H9 (cell line): ENCODE data around the gene DIS3L2. TPM values are rescaled to one million over a fixed set of nuclear protein-coding genes. Genes with fewer than 3 reads are reported as not detected.

Experiments
- DNase-seq: peaks from one replicate; pipeline ENCODE4 v3.0.0-alpha.2; 2017
- H2AFZ ChIP-seq: one replicate; pipeline ENCODE4 v1.6.1; 2013; ENCODE audit warnings: mild to moderate bottlenecking, low read length, control low read depth, moderate library complexity
- H2AK5ac ChIP-seq: 2 replicates; pipeline ENCODE4 v1.6.1; 2013; ENCODE audit warnings: low read length, control low read depth, mixed read lengths; ENCODE audit not compliant: insufficient read length
- H2BK120ac ChIP-seq: one replicate; pipeline ENCODE4 v1.6.1; 2013; ENCODE audit warnings: low read depth, mild to moderate bottlenecking, low read length, control low read depth, inconsistent platforms; ENCODE audit not compliant: poor library complexity, severe bottlenecking
- H2BK12ac ChIP-seq: 2 replicates; pipeline ENCODE4 v1.6.1; 2013; ENCODE audit warnings: low read length, control low read depth, mixed read lengths, low read depth; ENCODE audit not compliant: insufficient read length
- H2BK15ac ChIP-seq: 2 replicates; pipeline ENCODE4 v1.6.1; 2013; ENCODE audit warnings: low read depth, low read length, control low read depth
- H2BK20ac ChIP-seq: one replicate; pipeline ENCODE4 v1.6.1; 2013; ENCODE audit warnings: low read depth, mild to moderate bottlenecking, low read length, control low read depth, inconsistent platforms; ENCODE audit not compliant: poor library complexity, severe bottlenecking
- H2BK5ac ChIP-seq: 2 replicates; pipeline ENCODE4 v1.6.1; 2013; ENCODE audit warnings: low read length, control low read depth, mixed read lengths; ENCODE audit not compliant: insufficient read length
- H3K14ac ChIP-seq: 2 replicates; pipeline ENCODE4 v1.6.1; 2013; ENCODE audit warnings: low read length, control low read depth; ENCODE audit not compliant: insufficient read depth
- H3K18ac ChIP-seq: 2 replicates; pipeline ENCODE4 v1.6.1; 2013; ENCODE audit warnings: low read depth, mild to moderate bottlenecking, mixed read lengths, low read length, control low read depth; ENCODE audit not compliant: insufficient read length
- H3K23ac ChIP-seq: 2 replicates; pipeline ENCODE4 v1.6.1; 2013; ENCODE audit warnings: low read length, control low read depth, mixed read lengths, low read depth; ENCODE audit not compliant: insufficient read length
- H3K23me2 ChIP-seq: 2 replicates; pipeline ENCODE4 v1.6.1; 2013; ENCODE audit warnings: low read depth, mild to moderate bottlenecking, mixed read lengths, low read length, control low read depth; ENCODE audit not compliant: insufficient read length, poor library complexity, severe bottlenecking
- H3K27ac ChIP-seq: 2 replicates; pipeline ENCODE4 v1.5.1; 2013; ENCODE audit warnings: low read length, control low read depth, mixed read lengths, low read depth; ENCODE audit not compliant: insufficient read length
- H3K27me3 ChIP-seq: 2 replicates; pipeline ENCODE4 v1.6.1; 2013; ENCODE audit warnings: low read length, control low read depth, inconsistent platforms; ENCODE audit not compliant: insufficient read depth
- H3K4ac ChIP-seq: 2 replicates; pipeline ENCODE4 v1.6.1; 2013; ENCODE audit warnings: low read depth, mild to moderate bottlenecking, control low read depth, inconsistent platforms, low read length, moderate library complexity
- H3K4me1 ChIP-seq: 2 replicates; pipeline ENCODE4 v1.6.1; 2013; ENCODE audit warnings: low read length, control low read depth, inconsistent platforms; ENCODE audit not compliant: insufficient read depth
- H3K4me2 ChIP-seq: 2 replicates; pipeline ENCODE4 v1.6.1; 2013; ENCODE audit warnings: low read length, control low read depth, mixed read lengths; ENCODE audit not compliant: insufficient read length, insufficient read depth
- H3K56ac ChIP-seq: 2 replicates; pipeline ENCODE4 v1.6.1; 2013; ENCODE audit warnings: low read depth, mild to moderate bottlenecking, mixed read lengths, low read length, control low read depth; ENCODE audit not compliant: insufficient read length
- H3K79me1 ChIP-seq: 2 replicates; pipeline ENCODE4 v1.6.1; 2013; ENCODE audit warnings: low read depth, mild to moderate bottlenecking, moderate library complexity, low read length, control low read depth, inconsistent platforms; ENCODE audit not compliant: insufficient read depth, poor library complexity, severe bottlenecking
- H3K79me2 ChIP-seq: 2 replicates; pipeline ENCODE4 v1.6.1; 2013; ENCODE audit warnings: low read length, control low read depth, inconsistent platforms; ENCODE audit not compliant: insufficient read depth
- H3K9ac ChIP-seq: 2 replicates; pipeline ENCODE4 v1.6.1; 2013; ENCODE audit warnings: low read length, control low read depth, mixed read lengths; ENCODE audit not compliant: insufficient read length; ENCODE audit errors: extremely low read depth
- H3K9me3 ChIP-seq: one replicate; pipeline ENCODE4 v1.6.1; 2013; ENCODE audit warnings: low read depth, low read length, inconsistent platforms; ENCODE audit not compliant: control insufficient read depth
- H3T11ph ChIP-seq: one replicate; pipeline ENCODE4 v1.6.1; 2013; ENCODE audit warnings: mild to moderate bottlenecking, low read length, control low read depth, inconsistent platforms
- H4K20me1 ChIP-seq: one replicate; pipeline ENCODE4 v1.6.1; 2013; ENCODE audit not compliant: control insufficient read depth, insufficient read length, insufficient read depth
- H4K5ac ChIP-seq: 2 replicates; pipeline ENCODE4 v1.6.1; 2013; ENCODE audit warnings: low read depth, mild to moderate bottlenecking, mixed read lengths, low read length, control low read depth; ENCODE audit not compliant: insufficient read length
- H4K8ac ChIP-seq: replicated peaks from 2 replicates; pipeline ENCODE4 v1.6.1; 2013; ENCODE audit warnings: low read length, control low read depth, mixed read lengths, low read depth; ENCODE audit not compliant: insufficient read length
- H4K91ac ChIP-seq: 2 replicates; pipeline ENCODE4 v1.6.1; 2013; ENCODE audit warnings: low read depth, mild to moderate bottlenecking, moderate library complexity, mixed read lengths, low read length, control low read depth; ENCODE audit not compliant: insufficient read length
- H3K27ac Mint-ChIP-seq, 3 experiments: 2 replicates in 2 of 3; 3 replicates in 1 of 3; pipeline ENCODE4 v1.8.0; 2020 to 2021; ENCODE audit warnings: mixed read lengths in 3 of 3, mild to moderate bottlenecking in 1 of 3, moderate library complexity in 1 of 3
- H3K27me3 Mint-ChIP-seq: 2 replicates; pipeline ENCODE4 v1.8.0; 2021; ENCODE audit warnings: low read depth, mild to moderate bottlenecking, moderate library complexity, mixed read lengths
- H3K36me3 Mint-ChIP-seq, 3 experiments: 2 replicates in 2 of 3; 3 replicates in 1 of 3; pipeline ENCODE4 v1.8.0; 2020 to 2021; ENCODE audit warnings: low read depth in 3 of 3, mixed read lengths in 3 of 3; ENCODE audit not compliant: insufficient read depth in 1 of 3
- H3K4me1 Mint-ChIP-seq, 2 experiments: 2 replicates each; pipeline ENCODE4 v1.8.0; 2020; ENCODE audit warnings: mixed read lengths in 2 of 2
- H3K4me3 Mint-ChIP-seq, 2 experiments: 2 replicates in 1 of 2; 3 replicates in 1 of 2; pipeline ENCODE4 v1.8.0; 2020 to 2021; ENCODE audit warnings: mild to moderate bottlenecking in 2 of 2, mixed read lengths in 2 of 2, moderate library complexity in 1 of 2
- H3K9me3 Mint-ChIP-seq, 2 experiments: 2 replicates in 1 of 2; 3 replicates in 1 of 2; pipeline ENCODE4 v1.8.0; 2020; ENCODE audit warnings: mild to moderate bottlenecking in 2 of 2, mixed read lengths in 2 of 2, moderate library complexity in 1 of 2
- WGBS: extraction: QIAGEN DNeasy Blood & Tissue Kit; methylation state at CpG from one replicate; pipeline ENCODE4 v1.1.7; 2013; ENCODE audit warnings: missing lambda C conversion rate, low lambda C conversion rate, mixed read lengths; ENCODE audit not compliant: insufficient read length; ENCODE audit errors: extremely low coverage; 5-methylcytosine and 5-hydroxymethylcytosine counted together
- total RNA-seq: library from RNA; stranded (reverse); gene quantifications from 2 replicates; pipeline ENCODE4 v1.2.1, GENCODE V29; 2021
- TF ChIP-seq, protein P1 (sequence below): fragments of 200-600 bp; sonication (generic); conservative IDR thresholded peaks from 3 replicates; pipeline ENCODE4 v1.8.0; 2021; ENCODE audit warnings: antibody characterized with exemption, mild to moderate bottlenecking

The DIS3L2 gene
- total RNA-seq, 1 experiment from 2014 or later: 28.1 TPM

DNA sequence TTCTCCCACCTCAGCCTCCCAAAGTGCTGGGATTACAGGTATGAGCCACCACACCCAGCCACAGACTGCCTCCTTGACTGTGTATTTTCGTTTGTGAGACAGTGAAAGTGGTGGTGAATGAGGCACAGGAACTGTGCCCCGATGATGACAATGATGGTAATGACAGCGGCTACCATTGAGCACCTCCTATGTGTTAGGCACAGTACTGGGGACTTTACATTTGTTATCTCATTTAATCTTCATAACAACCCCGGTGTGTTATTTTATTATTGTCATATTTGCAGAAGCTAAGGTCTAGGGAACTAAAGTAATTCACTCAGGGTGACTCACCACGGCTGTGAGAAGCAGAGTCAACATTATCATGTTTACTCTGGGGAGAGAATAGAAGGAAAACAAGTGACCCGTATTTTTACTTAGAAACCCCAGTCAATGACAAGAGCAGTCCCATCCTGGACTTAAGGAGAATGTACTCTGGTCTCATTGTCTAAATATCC, 339.4 kb downstream of the DIS3L2 start:
- TF ChIP-seq, protein P1, sequence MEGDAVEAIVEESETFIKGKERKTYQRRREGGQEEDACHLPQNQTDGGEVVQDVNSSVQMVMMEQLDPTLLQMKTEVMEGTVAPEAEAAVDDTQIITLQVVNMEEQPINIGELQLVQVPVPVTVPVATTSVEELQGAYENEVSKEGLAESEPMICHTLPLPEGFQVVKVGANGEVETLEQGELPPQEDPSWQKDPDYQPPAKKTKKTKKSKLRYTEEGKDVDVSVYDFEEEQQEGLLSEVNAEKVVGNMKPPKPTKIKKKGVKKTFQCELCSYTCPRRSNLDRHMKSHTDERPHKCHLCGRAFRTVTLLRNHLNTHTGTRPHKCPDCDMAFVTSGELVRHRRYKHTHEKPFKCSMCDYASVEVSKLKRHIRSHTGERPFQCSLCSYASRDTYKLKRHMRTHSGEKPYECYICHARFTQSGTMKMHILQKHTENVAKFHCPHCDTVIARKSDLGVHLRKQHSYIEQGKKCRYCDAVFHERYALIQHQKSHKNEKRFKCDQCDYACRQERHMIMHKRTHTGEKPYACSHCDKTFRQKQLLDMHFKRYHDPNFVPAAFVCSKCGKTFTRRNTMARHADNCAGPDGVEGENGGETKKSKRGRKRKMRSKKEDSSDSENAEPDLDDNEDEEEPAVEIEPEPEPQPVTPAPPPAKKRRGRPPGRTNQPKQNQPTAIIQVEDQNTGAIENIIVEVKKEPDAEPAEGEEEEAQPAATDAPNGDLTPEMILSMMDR: no peak
- no peak overlapping the region for H4K8ac ChIP-seq
- H3K9me3 ChIP-seq: no peaks in the 10 kb centered on the region
- H3K4me1 ChIP-seq: no peaks in the 10 kb centered on the region
- no peak overlapping the region for H4K5ac ChIP-seq
- no peak overlapping the region for H2BK15ac ChIP-seq
- Mint-ChIP-seq H3K4me1 (no peaks in the 10 kb centered on the region), H3K4me3 (no peak overlapping the region), H3K36me3 (no peaks in the 10 kb centered on the region), H3K9me3 (no peaks in the 10 kb centered on the region), H3K27ac (no peak overlapping the region), H3K27me3 (0 out of 2 replicates have a peak, but pooled peaks cover 2% of the 10 kb centered on the region)
- no peaks in the 10 kb centered on the region for H4K20me1 ChIP-seq
- no peak overlapping the region for H2BK5ac ChIP-seq
- no peak overlapping the region for H2BK12ac ChIP-seq
- no peak overlapping the region for H4K91ac ChIP-seq
- H3K56ac ChIP-seq: no peak overlapping the region
- no peaks in the 10 kb centered on the region for H3K23me2 ChIP-seq
- H3K4ac ChIP-seq: no peak overlapping the region
- H2AFZ ChIP-seq: no peak overlapping the region
- no peak overlapping the region for H3K23ac ChIP-seq
- no CpG with 5 or more reads among the region's 6 CpGs for WGBS
- H3K9ac ChIP-seq: no peak overlapping the region
- no peak overlapping the region for H2BK20ac ChIP-seq
- H3K4me2 ChIP-seq: no peak overlapping the region
- H3K18ac ChIP-seq: no peak overlapping the region
- no peak overlapping the region for H2BK120ac ChIP-seq
- no peak overlapping the region for H3T11ph ChIP-seq
- H3K27me3 ChIP-seq: no peaks in the 10 kb centered on the region
- H3K14ac ChIP-seq: no peak overlapping the region
- H2AK5ac ChIP-seq: no peak overlapping the region
- no peak for DNase-seq
- H3K27ac ChIP-seq: no peak overlapping the region
- H3K79me2 ChIP-seq: no peaks in the 10 kb centered on the region
- no peaks in the 10 kb centered on the region for H3K79me1 ChIP-seq
